ENCODE measurements around the gene TRIO.

Gene TRIO

GRCh38 chr5:14229734-14230133 lies 86.6 kb downstream of the TRIO start:
- Histone ChIP-seq H3K9me3 (ENCODE audit: control insufficient read depth, insufficient read depth, low read depth, low read length) (no peaks in the 10 kb centered on the region), H3K36me3 (ENCODE audit: control insufficient read depth in 2 of 2, insufficient read depth in 1 of 2, low read length in 2 of 2) (no peaks in the 10 kb centered on the region), H3K4me1 (ENCODE audit: control insufficient read depth, insufficient read depth, low read length) (peaks cover 27% of the 10 kb centered on the region), H3K27ac (ENCODE audit: extremely low read depth, low read depth, low read length) (no peak overlapping the region), H3K4me3 (ENCODE audit: low read depth, low read length) (no peak overlapping the region)
- POLR2A ChIA-PET: no interaction called here
- TF ChIP-seq ZNF132 (tag by site-specific recombination; IDR thresholded peaks at IDR 0.05; ENCODE audit: borderline replicate concordance) (no peak), HOXC10 (CRISPR knock-in tag; IDR thresholded peaks at IDR 0.05) (no peak), SCRT1 (tag by site-specific recombination; IDR thresholded peaks at IDR 0.05; ENCODE audit: borderline replicate concordance) (no peak), ZNF121 (tag by site-specific recombination; IDR thresholded peaks at IDR 0.05) (no peak), ZNF548 (tag by site-specific recombination; IDR thresholded peaks at IDR 0.05) (no peak), GLI2 (tag by site-specific recombination; IDR thresholded peaks at IDR 0.05; ENCODE audit: borderline replicate concordance, low read depth) (no peak), KLF10 (tag by site-specific recombination; IDR thresholded peaks at IDR 0.05) (no peak), SETDB1 (IDR thresholded peaks at IDR 0.05; ENCODE audit: insufficient read length, low read length) (no peak), KLF17 (tag by site-specific recombination; IDR thresholded peaks at IDR 0.05) (no peak), ZIC2 (tag by site-specific recombination; IDR thresholded peaks at IDR 0.05) (no peak), ZNF629 (tag by site-specific recombination; IDR thresholded peaks at IDR 0.05) (no peak), ZNF654 (tag by site-specific recombination; IDR thresholded peaks at IDR 0.05; ENCODE audit: low read depth) (no peak), ZNF658 (tag by site-specific recombination; IDR thresholded peaks at IDR 0.05) (no peak), ZSCAN23 (tag by site-specific recombination; IDR thresholded peaks at IDR 0.05) (no peak), ZNF423 (tag by site-specific recombination; IDR thresholded peaks at IDR 0.05) (no peak), MEIS1 (CRISPR knock-in tag; IDR thresholded peaks at IDR 0.05; ENCODE audit: borderline replicate concordance) (no peak)
- TF ChIP-seq, protein P1, sequence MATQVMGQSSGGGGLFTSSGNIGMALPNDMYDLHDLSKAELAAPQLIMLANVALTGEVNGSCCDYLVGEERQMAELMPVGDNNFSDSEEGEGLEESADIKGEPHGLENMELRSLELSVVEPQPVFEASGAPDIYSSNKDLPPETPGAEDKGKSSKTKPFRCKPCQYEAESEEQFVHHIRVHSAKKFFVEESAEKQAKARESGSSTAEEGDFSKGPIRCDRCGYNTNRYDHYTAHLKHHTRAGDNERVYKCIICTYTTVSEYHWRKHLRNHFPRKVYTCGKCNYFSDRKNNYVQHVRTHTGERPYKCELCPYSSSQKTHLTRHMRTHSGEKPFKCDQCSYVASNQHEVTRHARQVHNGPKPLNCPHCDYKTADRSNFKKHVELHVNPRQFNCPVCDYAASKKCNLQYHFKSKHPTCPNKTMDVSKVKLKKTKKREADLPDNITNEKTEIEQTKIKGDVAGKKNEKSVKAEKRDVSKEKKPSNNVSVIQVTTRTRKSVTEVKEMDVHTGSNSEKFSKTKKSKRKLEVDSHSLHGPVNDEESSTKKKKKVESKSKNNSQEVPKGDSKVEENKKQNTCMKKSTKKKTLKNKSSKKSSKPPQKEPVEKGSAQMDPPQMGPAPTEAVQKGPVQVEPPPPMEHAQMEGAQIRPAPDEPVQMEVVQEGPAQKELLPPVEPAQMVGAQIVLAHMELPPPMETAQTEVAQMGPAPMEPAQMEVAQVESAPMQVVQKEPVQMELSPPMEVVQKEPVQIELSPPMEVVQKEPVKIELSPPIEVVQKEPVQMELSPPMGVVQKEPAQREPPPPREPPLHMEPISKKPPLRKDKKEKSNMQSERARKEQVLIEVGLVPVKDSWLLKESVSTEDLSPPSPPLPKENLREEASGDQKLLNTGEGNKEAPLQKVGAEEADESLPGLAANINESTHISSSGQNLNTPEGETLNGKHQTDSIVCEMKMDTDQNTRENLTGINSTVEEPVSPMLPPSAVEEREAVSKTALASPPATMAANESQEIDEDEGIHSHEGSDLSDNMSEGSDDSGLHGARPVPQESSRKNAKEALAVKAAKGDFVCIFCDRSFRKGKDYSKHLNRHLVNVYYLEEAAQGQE (tag by site-specific recombination; IDR thresholded peaks at IDR 0.05): no peak
- TF ChIP-seq, protein P2, sequence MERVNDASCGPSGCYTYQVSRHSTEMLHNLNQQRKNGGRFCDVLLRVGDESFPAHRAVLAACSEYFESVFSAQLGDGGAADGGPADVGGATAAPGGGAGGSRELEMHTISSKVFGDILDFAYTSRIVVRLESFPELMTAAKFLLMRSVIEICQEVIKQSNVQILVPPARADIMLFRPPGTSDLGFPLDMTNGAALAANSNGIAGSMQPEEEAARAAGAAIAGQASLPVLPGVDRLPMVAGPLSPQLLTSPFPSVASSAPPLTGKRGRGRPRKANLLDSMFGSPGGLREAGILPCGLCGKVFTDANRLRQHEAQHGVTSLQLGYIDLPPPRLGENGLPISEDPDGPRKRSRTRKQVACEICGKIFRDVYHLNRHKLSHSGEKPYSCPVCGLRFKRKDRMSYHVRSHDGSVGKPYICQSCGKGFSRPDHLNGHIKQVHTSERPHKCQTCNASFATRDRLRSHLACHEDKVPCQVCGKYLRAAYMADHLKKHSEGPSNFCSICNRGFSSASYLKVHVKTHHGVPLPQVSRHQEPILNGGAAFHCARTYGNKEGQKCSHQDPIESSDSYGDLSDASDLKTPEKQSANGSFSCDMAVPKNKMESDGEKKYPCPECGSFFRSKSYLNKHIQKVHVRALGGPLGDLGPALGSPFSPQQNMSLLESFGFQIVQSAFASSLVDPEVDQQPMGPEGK (tag by site-specific recombination; IDR thresholded peaks at IDR 0.05): no peak
- TF ChIP-seq, protein P3, sequence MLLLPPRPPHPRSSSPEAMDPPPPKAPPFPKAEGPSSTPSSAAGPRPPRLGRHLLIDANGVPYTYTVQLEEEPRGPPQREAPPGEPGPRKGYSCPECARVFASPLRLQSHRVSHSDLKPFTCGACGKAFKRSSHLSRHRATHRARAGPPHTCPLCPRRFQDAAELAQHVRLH (tag by site-specific recombination; IDR thresholded peaks at IDR 0.05): no peak
- TF ChIP-seq, protein P4, sequence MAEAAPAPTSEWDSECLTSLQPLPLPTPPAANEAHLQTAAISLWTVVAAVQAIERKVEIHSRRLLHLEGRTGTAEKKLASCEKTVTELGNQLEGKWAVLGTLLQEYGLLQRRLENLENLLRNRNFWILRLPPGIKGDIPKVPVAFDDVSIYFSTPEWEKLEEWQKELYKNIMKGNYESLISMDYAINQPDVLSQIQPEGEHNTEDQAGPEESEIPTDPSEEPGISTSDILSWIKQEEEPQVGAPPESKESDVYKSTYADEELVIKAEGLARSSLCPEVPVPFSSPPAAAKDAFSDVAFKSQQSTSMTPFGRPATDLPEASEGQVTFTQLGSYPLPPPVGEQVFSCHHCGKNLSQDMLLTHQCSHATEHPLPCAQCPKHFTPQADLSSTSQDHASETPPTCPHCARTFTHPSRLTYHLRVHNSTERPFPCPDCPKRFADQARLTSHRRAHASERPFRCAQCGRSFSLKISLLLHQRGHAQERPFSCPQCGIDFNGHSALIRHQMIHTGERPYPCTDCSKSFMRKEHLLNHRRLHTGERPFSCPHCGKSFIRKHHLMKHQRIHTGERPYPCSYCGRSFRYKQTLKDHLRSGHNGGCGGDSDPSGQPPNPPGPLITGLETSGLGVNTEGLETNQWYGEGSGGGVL (tag by site-specific recombination; IDR thresholded peaks at IDR 0.05): no peak
- CTCF ChIA-PET: interaction anchor here (0.6 to 1.4 kb wide), 3 partner anchors 33 to 456 kb away, joined by 3 to 5 read pairs (median 4); no protein-coding TSS in a partner anchor
